GM23338 (cell line): ENCODE results near the gene BCAS3. TPM values are rescaled to one million over a fixed set of nuclear protein-coding genes. Genes with fewer than 3 reads are reported as not detected.

Experiments used
- CREB1 ChIP-seq: fragments of 250-450 bp; sonication (Bioruptor Pico); IDR thresholded peaks from 2 replicates; pipeline ENCODE4 v1.5.0; 2020; ENCODE audit warnings: low read depth, mild to moderate bottlenecking, moderate library complexity
- EZH2phosphoT487 ChIP-seq: fragments of 200-600 bp; sonication (generic); IDR thresholded peaks from one replicate; pipeline ENCODE4 v1.8.1; 2018; ENCODE audit warnings: antibody characterized with exemption; ENCODE audit not compliant: unreplicated experiment
- JUNB ChIP-seq: IDR thresholded peaks from one replicate; pipeline ENCODE4 v1.6.1; 2016; ENCODE audit warnings: antibody characterized with exemption; ENCODE audit not compliant: unreplicated experiment
- NANOG ChIP-seq: IDR thresholded peaks from 2 replicates; pipeline ENCODE4 v1.6.1; 2016; ENCODE audit warnings: antibody characterized with exemption, borderline replicate concordance
- POLR2AphosphoS5 ChIP-seq: IDR thresholded peaks from 2 replicates; pipeline ENCODE4 v1.6.1; 2016; ENCODE audit warnings: antibody characterized with exemption, low read depth
- STAT1 ChIP-seq: IDR thresholded peaks from one replicate; pipeline ENCODE4 v1.6.1; 2016; ENCODE audit warnings: antibody characterized with exemption; ENCODE audit not compliant: unreplicated experiment
- polyA plus RNA-seq: library from polyadenylated mRNA; unstranded; fragments of >200 nt; fragmentation: Nextera tagmentation; extraction: Ambion mirVana; gene quantifications from 2 replicates; pipeline ENCODE4 v1.2.1, GENCODE V29; 2016
- total RNA-seq: library from RNA; depleted of rRNA; stranded (reverse); fragments of >200 nt; shearing (Covaris generic); gene quantifications from 2 replicates; pipeline ENCODE4 v1.2.3, GENCODE V29; 2014
- TF ChIP-seq, protein P1 (sequence below): fragments of 250-450 bp; sonication (Bioruptor Pico); IDR thresholded peaks from 2 replicates; pipeline ENCODE4 v1.5.0; 2020; ENCODE audit warnings: mild to moderate bottlenecking, moderate library complexity
- TF ChIP-seq, protein P2 (sequence below), 2 experiments: fragments of 200-600 bp in 1 of 2; sonication (generic) in 1 of 2; conservative IDR thresholded peaks; 2 replicates each; pipeline versions ENCODE4 v1.5.1 to v1.6.1; 2016 to 2017; ENCODE audit warnings: antibody characterized with exemption in 2 of 2, low read depth in 2 of 2, mild to moderate bottlenecking in 2 of 2, moderate library complexity in 1 of 2
- TF ChIP-seq, protein P3 (sequence below): IDR thresholded peaks from 2 replicates; pipeline ENCODE4 v1.6.1; 2016; ENCODE audit warnings: antibody characterized with exemption

Gene BCAS3
- total and polyA plus RNA-seq, 2 experiments from 2014 or later = 8.2 to 28.0 TPM

DNA sequence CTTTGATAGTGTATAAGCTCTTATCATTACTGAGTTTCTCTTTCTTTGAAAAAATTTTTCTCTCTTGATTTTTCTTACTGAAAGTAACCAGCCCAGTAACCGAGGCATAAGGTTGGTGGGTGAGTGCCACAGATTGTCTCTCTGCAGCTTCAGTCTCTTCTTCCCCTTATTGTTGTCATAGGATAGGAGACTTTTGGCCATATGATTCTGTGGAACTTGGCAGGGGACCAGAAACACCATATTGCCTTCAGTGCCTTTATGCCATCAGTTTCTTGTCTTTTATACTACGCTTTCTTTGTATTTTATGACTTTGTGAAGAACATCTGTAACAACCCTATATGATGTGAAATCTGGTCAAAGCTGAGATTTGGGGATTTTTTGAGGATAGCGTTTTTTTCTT lies 380.4 kb downstream of the BCAS3 start (continued):
- TF ChIP-seq, protein P1, sequence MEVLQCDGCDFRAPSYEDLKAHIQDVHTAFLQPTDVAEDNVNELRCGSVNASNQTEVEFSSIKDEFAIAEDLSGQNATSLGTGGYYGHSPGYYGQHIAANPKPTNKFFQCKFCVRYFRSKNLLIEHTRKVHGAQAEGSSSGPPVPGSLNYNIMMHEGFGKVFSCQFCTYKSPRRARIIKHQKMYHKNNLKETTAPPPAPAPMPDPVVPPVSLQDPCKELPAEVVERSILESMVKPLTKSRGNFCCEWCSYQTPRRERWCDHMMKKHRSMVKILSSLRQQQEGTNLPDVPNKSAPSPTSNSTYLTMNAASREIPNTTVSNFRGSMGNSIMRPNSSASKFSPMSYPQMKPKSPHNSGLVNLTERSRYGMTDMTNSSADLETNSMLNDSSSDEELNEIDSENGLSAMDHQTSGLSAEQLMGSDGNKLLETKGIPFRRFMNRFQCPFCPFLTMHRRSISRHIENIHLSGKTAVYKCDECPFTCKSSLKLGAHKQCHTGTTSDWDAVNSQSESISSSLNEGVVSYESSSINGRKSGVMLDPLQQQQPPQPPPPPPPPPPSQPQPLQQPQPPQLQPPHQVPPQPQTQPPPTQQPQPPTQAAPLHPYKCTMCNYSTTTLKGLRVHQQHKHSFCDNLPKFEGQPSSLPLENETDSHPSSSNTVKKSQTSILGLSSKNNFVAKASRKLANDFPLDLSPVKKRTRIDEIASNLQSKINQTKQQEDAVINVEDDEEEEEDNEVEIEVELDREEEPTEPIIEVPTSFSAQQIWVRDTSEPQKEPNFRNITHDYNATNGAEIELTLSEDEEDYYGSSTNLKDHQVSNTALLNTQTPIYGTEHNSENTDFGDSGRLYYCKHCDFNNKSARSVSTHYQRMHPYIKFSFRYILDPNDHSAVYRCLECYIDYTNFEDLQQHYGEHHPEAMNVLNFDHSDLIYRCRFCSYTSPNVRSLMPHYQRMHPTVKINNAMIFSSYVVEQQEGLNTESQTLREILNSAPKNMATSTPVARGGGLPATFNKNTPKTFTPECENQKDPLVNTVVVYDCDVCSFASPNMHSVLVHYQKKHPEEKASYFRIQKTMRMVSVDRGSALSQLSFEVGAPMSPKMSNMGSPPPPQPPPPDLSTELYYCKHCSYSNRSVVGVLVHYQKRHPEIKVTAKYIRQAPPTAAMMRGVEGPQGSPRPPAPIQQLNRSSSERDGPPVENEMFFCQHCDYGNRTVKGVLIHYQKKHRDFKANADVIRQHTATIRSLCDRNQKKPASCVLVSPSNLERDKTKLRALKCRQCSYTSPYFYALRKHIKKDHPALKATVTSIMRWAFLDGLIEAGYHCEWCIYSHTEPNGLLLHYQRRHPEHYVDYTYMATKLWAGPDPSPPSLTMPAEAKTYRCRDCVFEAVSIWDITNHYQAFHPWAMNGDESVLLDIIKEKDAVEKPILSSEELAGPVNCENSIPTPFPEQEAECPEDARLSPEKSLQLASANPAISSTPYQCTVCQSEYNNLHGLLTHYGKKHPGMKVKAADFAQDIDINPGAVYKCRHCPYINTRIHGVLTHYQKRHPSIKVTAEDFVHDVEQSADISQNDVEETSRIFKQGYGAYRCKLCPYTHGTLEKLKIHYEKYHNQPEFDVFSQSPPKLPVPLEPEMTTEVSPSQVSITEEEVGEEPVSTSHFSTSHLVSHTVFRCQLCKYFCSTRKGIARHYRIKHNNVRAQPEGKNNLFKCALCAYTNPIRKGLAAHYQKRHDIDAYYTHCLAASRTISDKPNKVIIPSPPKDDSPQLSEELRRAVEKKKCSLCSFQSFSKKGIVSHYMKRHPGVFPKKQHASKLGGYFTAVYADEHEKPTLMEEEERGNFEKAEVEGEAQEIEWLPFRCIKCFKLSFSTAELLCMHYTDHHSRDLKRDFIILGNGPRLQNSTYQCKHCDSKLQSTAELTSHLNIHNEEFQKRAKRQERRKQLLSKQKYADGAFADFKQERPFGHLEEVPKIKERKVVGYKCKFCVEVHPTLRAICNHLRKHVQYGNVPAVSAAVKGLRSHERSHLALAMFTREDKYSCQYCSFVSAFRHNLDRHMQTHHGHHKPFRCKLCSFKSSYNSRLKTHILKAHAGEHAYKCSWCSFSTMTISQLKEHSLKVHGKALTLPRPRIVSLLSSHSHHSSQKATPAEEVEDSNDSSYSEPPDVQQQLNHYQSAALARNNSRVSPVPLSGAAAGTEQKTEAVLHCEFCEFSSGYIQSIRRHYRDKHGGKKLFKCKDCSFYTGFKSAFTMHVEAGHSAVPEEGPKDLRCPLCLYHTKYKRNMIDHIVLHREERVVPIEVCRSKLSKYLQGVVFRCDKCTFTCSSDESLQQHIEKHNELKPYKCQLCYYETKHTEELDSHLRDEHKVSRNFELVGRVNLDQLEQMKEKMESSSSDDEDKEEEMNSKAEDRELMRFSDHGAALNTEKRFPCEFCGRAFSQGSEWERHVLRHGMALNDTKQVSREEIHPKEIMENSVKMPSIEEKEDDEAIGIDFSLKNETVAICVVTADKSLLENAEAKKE = no peak
- TF ChIP-seq CREB1 (CRISPR knock-in tag) (no peak), NANOG (no peak), JUNB (no peak), EZH2phosphoT487 (no peak), POLR2AphosphoS5 (no peak), STAT1 (no peak)
- TF ChIP-seq, protein P2, sequence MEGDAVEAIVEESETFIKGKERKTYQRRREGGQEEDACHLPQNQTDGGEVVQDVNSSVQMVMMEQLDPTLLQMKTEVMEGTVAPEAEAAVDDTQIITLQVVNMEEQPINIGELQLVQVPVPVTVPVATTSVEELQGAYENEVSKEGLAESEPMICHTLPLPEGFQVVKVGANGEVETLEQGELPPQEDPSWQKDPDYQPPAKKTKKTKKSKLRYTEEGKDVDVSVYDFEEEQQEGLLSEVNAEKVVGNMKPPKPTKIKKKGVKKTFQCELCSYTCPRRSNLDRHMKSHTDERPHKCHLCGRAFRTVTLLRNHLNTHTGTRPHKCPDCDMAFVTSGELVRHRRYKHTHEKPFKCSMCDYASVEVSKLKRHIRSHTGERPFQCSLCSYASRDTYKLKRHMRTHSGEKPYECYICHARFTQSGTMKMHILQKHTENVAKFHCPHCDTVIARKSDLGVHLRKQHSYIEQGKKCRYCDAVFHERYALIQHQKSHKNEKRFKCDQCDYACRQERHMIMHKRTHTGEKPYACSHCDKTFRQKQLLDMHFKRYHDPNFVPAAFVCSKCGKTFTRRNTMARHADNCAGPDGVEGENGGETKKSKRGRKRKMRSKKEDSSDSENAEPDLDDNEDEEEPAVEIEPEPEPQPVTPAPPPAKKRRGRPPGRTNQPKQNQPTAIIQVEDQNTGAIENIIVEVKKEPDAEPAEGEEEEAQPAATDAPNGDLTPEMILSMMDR (conservative IDR thresholded peaks at IDR 0.05; ENCODE audit: low read depth in 2 of 2) = no peak
- TF ChIP-seq, protein P3, sequence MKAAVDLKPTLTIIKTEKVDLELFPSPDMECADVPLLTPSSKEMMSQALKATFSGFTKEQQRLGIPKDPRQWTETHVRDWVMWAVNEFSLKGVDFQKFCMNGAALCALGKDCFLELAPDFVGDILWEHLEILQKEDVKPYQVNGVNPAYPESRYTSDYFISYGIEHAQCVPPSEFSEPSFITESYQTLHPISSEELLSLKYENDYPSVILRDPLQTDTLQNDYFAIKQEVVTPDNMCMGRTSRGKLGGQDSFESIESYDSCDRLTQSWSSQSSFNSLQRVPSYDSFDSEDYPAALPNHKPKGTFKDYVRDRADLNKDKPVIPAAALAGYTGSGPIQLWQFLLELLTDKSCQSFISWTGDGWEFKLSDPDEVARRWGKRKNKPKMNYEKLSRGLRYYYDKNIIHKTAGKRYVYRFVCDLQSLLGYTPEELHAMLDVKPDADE = no peak
